RWPE2 (cell line): Measurements from ENCODE around the gene SLC9A4.

ENCODE experiments used
- ATAC-seq: fragments of 200-7000 bp; cut with Tn5 transposase; 3 replicates; pipeline ENCODE4 v1.9.1; 2021; ENCODE audit warnings: low read depth
- DNase-seq: peaks from one replicate; pipeline ENCODE4 v3.0.0-alpha.2; 2020; ENCODE audit warnings: low spot score
- H3K27ac ChIP-seq: fragments of 450-650 bp; 2 replicates; pipeline ENCODE4 v1.5.1; 2017; ENCODE audit warnings: mild to moderate bottlenecking; ENCODE audit not compliant: poor library complexity, severe bottlenecking
- H3K27me3 ChIP-seq: fragments of 250-450 bp; sonication (Bioruptor Pico); 2 replicates; pipeline ENCODE4 v1.5.1; 2021; ENCODE audit warnings: mild to moderate bottlenecking, moderate library complexity; ENCODE audit not compliant: insufficient read depth, poor library complexity, severe bottlenecking
- H3K36me3 ChIP-seq: fragments of 250-450 bp; sonication (Bioruptor Pico); 2 replicates; pipeline ENCODE4 v1.5.1; 2020; ENCODE audit warnings: low read depth, mild to moderate bottlenecking, moderate library complexity
- H3K4me1 ChIP-seq: fragments of 250-450 bp; sonication (Bioruptor Pico); 2 replicates; pipeline ENCODE4 v1.5.1; 2021; ENCODE audit warnings: mild to moderate bottlenecking, moderate library complexity; ENCODE audit not compliant: insufficient read depth, poor library complexity, severe bottlenecking
- H3K4me3 ChIP-seq: fragments of 250-450 bp; sonication (Bioruptor Pico); 2 replicates; pipeline ENCODE4 v1.5.1; 2021; ENCODE audit warnings: mild to moderate bottlenecking, moderate library complexity; ENCODE audit not compliant: severe bottlenecking
- H3K9me3 ChIP-seq: fragments of 250-450 bp; sonication (Bioruptor Pico); 2 replicates; pipeline ENCODE4 v1.5.1; 2021; ENCODE audit warnings: mild to moderate bottlenecking, moderate library complexity; ENCODE audit not compliant: severe bottlenecking
- CTCF ChIP-seq: fragments of 450-650 bp; IDR thresholded peaks from one replicate; pipeline ENCODE4 v1.5.1; 2017; ENCODE audit warnings: mild to moderate bottlenecking, moderate library complexity; ENCODE audit not compliant: poor library complexity, severe bottlenecking

The SLC9A4 gene

GRCh38 chr2:102538491-102538890 is 65.5 kb downstream of the SLC9A4 start:
- H3K36me3 ChIP-seq = no peaks in the 10 kb centered on the region
- DNase-seq (no peak), ATAC-seq (no peak)
- H3K4me3 ChIP-seq = no peak overlapping the region
- H3K9me3 ChIP-seq = no peaks in the 10 kb centered on the region
- TF ChIP-seq CTCF = no peak
- no peak overlapping the region for H3K27ac ChIP-seq
- H3K4me1 ChIP-seq = no peaks in the 10 kb centered on the region
- no peaks in the 10 kb centered on the region for H3K27me3 ChIP-seq

GRCh38 chr2:102540882-102541281 is 67.9 kb downstream of the SLC9A4 start:
- no peak for DNase-seq
- Histone ChIP-seq H3K4me3 (no peak overlapping the region), H3K36me3 (no peaks in the 10 kb centered on the region), H3K9me3 (no peaks in the 10 kb centered on the region), H3K27ac (no peak overlapping the region), H3K27me3 (no peaks in the 10 kb centered on the region), H3K4me1 (no peaks in the 10 kb centered on the region)
- TF ChIP-seq CTCF = no peak
- 0 out of 3 replicates have a peak, but pooled peaks have one; percentile 27 for ATAC-seq

- TF ChIP-seq CTCF = no peak
- H3K4me1 ChIP-seq = no peaks in the 10 kb centered on the region
- ATAC-seq (no peak), DNase-seq (no peak)
- no peak overlapping the region for H3K27ac ChIP-seq
- no peak overlapping the region for H3K4me3 ChIP-seq
- no peaks in the 10 kb centered on the region for H3K36me3 ChIP-seq
- H3K9me3 ChIP-seq = peaks cover 7% of the 10 kb centered on the region
- no peaks in the 10 kb centered on the region for H3K27me3 ChIP-seq
Measured at GRCh38 chr2:102544182-102544581, 71.2 kb downstream of the SLC9A4 start.

- Histone ChIP-seq H3K36me3 (no peaks in the 10 kb centered on the region), H3K9me3 (peaks cover 9% of the 10 kb centered on the region), H3K4me1 (no peaks in the 10 kb centered on the region), H3K4me3 (no peak overlapping the region), H3K27ac (no peak overlapping the region), H3K27me3 (no peaks in the 10 kb centered on the region)
- TF ChIP-seq CTCF = no peak
- DNase-seq = no peak
- ATAC-seq = no peak
Measured at GRCh38 chr2:102547462-102547861, 74.4 kb downstream of the SLC9A4 start.

- no peaks in the 10 kb centered on the region for H3K4me1 ChIP-seq
- no peak overlapping the region for H3K4me3 ChIP-seq
- ATAC-seq (no peak), DNase-seq (no peak)
- H3K27ac ChIP-seq = no peak overlapping the region
- peaks cover 9% of the 10 kb centered on the region for H3K9me3 ChIP-seq
- no peak for TF ChIP-seq CTCF
- no peaks in the 10 kb centered on the region for H3K27me3 ChIP-seq
- no peaks in the 10 kb centered on the region for H3K36me3 ChIP-seq
Measured at GRCh38 chr2:102549027-102549426, 76.0 kb downstream of the SLC9A4 start.
